ENCODE data around the gene CCDC14.

- TF ChIP-seq, protein P1, sequence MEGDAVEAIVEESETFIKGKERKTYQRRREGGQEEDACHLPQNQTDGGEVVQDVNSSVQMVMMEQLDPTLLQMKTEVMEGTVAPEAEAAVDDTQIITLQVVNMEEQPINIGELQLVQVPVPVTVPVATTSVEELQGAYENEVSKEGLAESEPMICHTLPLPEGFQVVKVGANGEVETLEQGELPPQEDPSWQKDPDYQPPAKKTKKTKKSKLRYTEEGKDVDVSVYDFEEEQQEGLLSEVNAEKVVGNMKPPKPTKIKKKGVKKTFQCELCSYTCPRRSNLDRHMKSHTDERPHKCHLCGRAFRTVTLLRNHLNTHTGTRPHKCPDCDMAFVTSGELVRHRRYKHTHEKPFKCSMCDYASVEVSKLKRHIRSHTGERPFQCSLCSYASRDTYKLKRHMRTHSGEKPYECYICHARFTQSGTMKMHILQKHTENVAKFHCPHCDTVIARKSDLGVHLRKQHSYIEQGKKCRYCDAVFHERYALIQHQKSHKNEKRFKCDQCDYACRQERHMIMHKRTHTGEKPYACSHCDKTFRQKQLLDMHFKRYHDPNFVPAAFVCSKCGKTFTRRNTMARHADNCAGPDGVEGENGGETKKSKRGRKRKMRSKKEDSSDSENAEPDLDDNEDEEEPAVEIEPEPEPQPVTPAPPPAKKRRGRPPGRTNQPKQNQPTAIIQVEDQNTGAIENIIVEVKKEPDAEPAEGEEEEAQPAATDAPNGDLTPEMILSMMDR (conservative IDR thresholded peaks at IDR 0.05; ENCODE audit: low read length): no peak
- no peak for TF ChIP-seq EZH2phosphoT487 (IDR thresholded peaks at IDR 0.05; ENCODE audit: borderline replicate concordance)
These were observed 46.2 kb downstream of the CCDC14 start for GRCh38 chr3:123914829-123915228.
